ENCODE data around the gene ZNF326.

Gene ZNF326

DNA sequence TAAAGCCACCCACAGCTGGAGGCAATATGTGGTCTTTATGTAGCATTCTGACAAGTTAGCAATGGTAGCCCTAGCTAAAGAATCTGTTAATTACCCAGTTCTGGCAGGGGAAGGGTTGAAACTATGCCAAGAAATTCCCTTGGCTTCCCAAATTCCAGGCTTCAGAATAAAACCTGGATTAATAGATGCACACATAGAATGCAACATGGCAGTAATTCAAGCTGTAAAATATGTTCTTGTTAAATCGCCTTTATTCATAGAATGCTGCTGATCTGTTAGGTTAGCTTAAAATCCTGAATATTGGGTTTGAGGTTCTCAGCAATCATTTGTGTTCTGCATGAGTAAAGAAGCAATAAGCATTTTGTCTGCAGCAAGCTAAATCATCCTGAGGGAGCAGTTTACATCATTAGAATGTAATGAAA, 80.1 kb downstream of the ZNF326 start:
- no peak for DNase-seq (ENCODE audit: low read depth in 2 of 2)

DNA sequence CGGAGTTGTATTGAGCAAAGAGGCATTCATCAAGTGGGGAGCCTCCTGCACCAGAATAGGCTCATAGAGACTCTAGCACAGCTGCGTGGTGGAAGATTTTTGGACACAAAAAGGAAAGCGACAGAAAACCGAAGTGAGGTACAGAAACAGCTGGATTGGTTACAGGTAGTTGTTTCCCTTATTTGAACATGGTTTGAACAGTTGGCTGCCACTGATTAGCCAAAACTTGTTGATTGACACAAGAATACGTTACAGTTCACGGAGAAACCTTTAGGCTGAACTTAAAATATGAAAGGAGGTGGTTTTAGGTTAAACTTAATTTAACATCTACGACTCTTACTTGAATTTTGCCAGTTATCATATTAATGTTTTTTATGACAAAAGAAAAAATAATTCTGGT, 89.1 kb downstream of the ZNF326 start:
- no peak for DNase-seq (ENCODE audit: low read depth in 2 of 2)

All from stimulated activated CD8-positive, alpha-beta memory T cell treated with anti-CD3 and anti-CD28 coated beads, Interleukin-7, amount 100 ng/mL, for 4 hours (primary cell).